Tibial nerve (tissue), 4 donors: ENCODE results near the gene HNRNPDL. TPM values are rescaled to one million over a fixed set of nuclear protein-coding genes. Genes with fewer than 3 reads are reported as not detected.
"Not testable (repeated sequence)": the region's sequence is repeated elsewhere in the genome, so short reads cannot be mapped to it uniquely, and the experiment has no call there.

Source experiments
- DNase-seq, 2 donors: peaks; one replicate each; pipeline ENCODE4 v3.0.0-alpha.2; 2019; ENCODE audit warnings: low spot score in 2 of 2
- H3K27ac ChIP-seq, 4 donors: fragments of 200-600 bp; sonication (generic) in 3 of 4; one replicate each; pipeline ENCODE4 v1.5.1; 2017 to 2019; ENCODE audit warnings: mild to moderate bottlenecking in 1 of 4
- H3K27me3 ChIP-seq, 2 donors: fragments of 200-600 bp; sonication (generic) in 1 of 2; one replicate each; pipeline versions ENCODE4 v1.5.1 to v1.6.0; 2017 to 2019
- H3K36me3 ChIP-seq, 3 donors: fragments of 200-600 bp; sonication (generic); one replicate each; pipeline ENCODE4 v1.5.1; 2018 to 2019
- H3K4me1 ChIP-seq, 4 donors: fragments of 200-600 bp; sonication (generic) in 3 of 4; one replicate each; pipeline ENCODE4 v1.5.1; 2017 to 2019
- H3K4me3 ChIP-seq, 4 donors: fragments of 200-600 bp; sonication (generic) in 3 of 4; one replicate each; pipeline ENCODE4 v1.5.1; 2017 to 2019; ENCODE audit warnings: mild to moderate bottlenecking in 1 of 4, moderate library complexity in 1 of 4
- H3K9me3 ChIP-seq, 4 donors: fragments of 200-600 bp; sonication (generic) in 3 of 4; one replicate each; pipeline ENCODE4 v1.5.1; 2017 to 2019
- CTCF ChIP-seq, 5 experiments: fragments of 200-600 bp in 3 of 5; fragments of 450-650 bp in 2 of 5; sonication (generic) in 3 of 5; IDR thresholded peaks; one replicate each; pipeline ENCODE4 v1.5.1; 2016 to 2019; ENCODE audit warnings: antibody characterized with exemption in 5 of 5, mild to moderate bottlenecking in 3 of 5, moderate library complexity in 2 of 5
- EP300 ChIP-seq, 2 donors: sonication (generic); formaldehyde crosslinking; IDR thresholded peaks; one replicate each; pipeline ENCODE4 v1.6.1; 2017; ENCODE audit warnings: antibody characterized with exemption in 2 of 2, mild to moderate bottlenecking in 1 of 2
- POLR2A ChIP-seq, 2 donors: fragments of 450-650 bp; IDR thresholded peaks; one replicate each; pipeline ENCODE4 v1.6.1; 2017; ENCODE audit warnings: antibody characterized with exemption in 2 of 2, mild to moderate bottlenecking in 2 of 2, moderate library complexity in 2 of 2
- WGBS, 2 donors: methylation state at CpG; one replicate each; pipeline ENCODE4 v1.1.5; 2018; 5-methylcytosine and 5-hydroxymethylcytosine counted together
- total RNA-seq, 4 donors: library from RNA; depleted of rRNA; stranded (reverse); fragments of >200 nt; gene quantifications; one replicate each; pipeline ENCODE4 v1.1.0, GENCODE V29; 2016

The HNRNPDL gene
- total RNA-seq, 4 donors from 2014 or later = 169 to 189 (median 176) TPM

GRCh38 chr4:82422616-82423015 is 7.6 kb downstream of the HNRNPDL start:
- 81% methylated on average over 5 of the region's 5 CpGs for WGBS, 2 donors
- no peaks in the 10 kb centered on the region for H3K27me3 ChIP-seq
- H3K4me3 ChIP-seq = no peak overlapping the region
- TF ChIP-seq CTCF (IDR thresholded peaks at IDR 0.05) (no peak), POLR2A (IDR thresholded peaks at IDR 0.05) (no peak), EP300 (IDR thresholded peaks at IDR 0.05) (no peak)
- no peak for DNase-seq
- peaks cover 0 to 27% (median 17%) of the 10 kb centered on the region in 4 donors for H3K4me1 ChIP-seq
- no peaks in the 10 kb centered on the region for H3K9me3 ChIP-seq
- H3K27ac ChIP-seq = no peak overlapping the region
- peaks cover 2 to 48% (median 7%) of the 10 kb centered on the region in 3 donors for H3K36me3 ChIP-seq

GRCh38 chr4:82421796-82422560 is 8.3 kb downstream of the HNRNPDL start:
- DNase-seq = no peak
- H3K4me1 ChIP-seq = peaks cover 0 to 20% (median 11%) of the 10 kb centered on the region in 4 donors
- TF ChIP-seq CTCF (IDR thresholded peaks at IDR 0.05) = no peak
- no peak for TF ChIP-seq EP300 (IDR thresholded peaks at IDR 0.05)
- TF ChIP-seq POLR2A (IDR thresholded peaks at IDR 0.05) = no peak
- H3K27me3 ChIP-seq = no peaks in the 10 kb centered on the region
- 80 to 85% methylated on average over 13 of the region's 13 CpGs for WGBS, 2 donors
- no peaks in the 10 kb centered on the region for H3K9me3 ChIP-seq
- peaks cover 2 to 48% (median 7%) of the 10 kb centered on the region in 3 donors for H3K36me3 ChIP-seq
- H3K4me3 ChIP-seq = no peak overlapping the region
- H3K27ac ChIP-seq = no peak overlapping the region

DNA sequence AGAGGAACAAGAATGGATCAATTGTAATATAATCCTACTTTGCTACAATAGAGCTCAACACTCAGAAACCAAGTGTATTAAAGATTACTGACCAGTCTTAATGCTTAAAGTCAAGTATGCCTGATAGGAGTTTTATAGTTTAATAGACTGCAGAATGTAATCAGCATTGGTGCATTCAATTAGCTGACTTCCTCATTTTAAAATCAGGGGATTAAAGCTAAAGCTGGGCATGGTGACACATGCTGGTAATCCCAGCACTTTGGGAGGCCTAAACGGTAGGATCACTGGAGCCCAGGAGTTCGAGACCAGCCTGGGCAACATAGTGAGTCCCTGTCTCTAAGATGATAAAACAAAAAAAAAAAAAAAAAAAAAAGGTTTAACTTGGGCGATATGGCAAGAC is 10.8 kb downstream of the HNRNPDL start:
- no peak overlapping the region for H3K27ac ChIP-seq
- no peak for DNase-seq
- no peaks in the 10 kb centered on the region for H3K4me1 ChIP-seq
- TF ChIP-seq EP300 (IDR thresholded peaks at IDR 0.05) (no peak), POLR2A (IDR thresholded peaks at IDR 0.05) (no peak), CTCF (IDR thresholded peaks at IDR 0.05) (no peak)
- no peaks in the 10 kb centered on the region for H3K9me3 ChIP-seq
- 74 to 77% methylated on average over 3 of the region's 3 CpGs for WGBS, 2 donors
- H3K27me3 ChIP-seq = no peaks in the 10 kb centered on the region
- H3K4me3 ChIP-seq = no peak overlapping the region
- peaks cover 0 to 27% (median 0%) of the 10 kb centered on the region in 3 donors for H3K36me3 ChIP-seq

- 75 to 84% methylated on average over 12 of the region's 12 CpGs for WGBS, 2 donors
- DNase-seq = no peak
These were observed 14.3 kb downstream of the HNRNPDL start for GRCh38 chr4:82415922-82416365.

DNA sequence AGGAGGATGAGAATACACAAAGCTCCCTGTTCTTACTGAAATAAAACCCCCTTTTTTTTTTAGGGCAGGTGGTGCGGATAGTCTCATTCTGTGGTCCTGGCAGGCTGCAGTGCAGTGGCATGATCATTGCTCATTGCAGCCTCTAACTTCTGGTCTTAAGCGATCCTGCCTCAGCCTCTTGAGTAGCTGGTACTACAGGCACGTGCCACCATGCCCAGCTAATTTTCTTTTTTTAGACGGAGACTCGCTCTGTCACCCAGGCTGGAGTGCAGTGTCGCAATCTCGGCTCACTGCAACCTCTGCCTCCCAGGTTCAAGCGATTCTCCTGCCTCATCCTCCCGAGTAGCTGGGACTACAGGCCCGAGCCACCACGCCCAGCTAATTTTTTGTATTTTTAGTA is 15.2 kb downstream of the HNRNPDL start:
- H3K27me3 ChIP-seq, DNase-seq, H3K4me1 ChIP-seq, H3K4me3 ChIP-seq, H3K9me3 ChIP-seq, H3K27ac ChIP-seq, H3K36me3 ChIP-seq: not testable (repeated sequence)
- WGBS, 2 donors = 90 to 95% methylated on average over 11 of the region's 11 CpGs

More at GRCh38 chr4:82415922-82416365, 14.3 kb downstream of the HNRNPDL start:
- no peaks in the 10 kb centered on the region for H3K9me3 ChIP-seq
- no peaks in the 10 kb centered on the region for H3K36me3 ChIP-seq
- no peaks in the 10 kb centered on the region for H3K27me3 ChIP-seq
- H3K27ac ChIP-seq = no peak overlapping the region
- H3K4me3 ChIP-seq = no peak overlapping the region
- H3K4me1 ChIP-seq = no peaks in the 10 kb centered on the region
- no peak for TF ChIP-seq EP300 (IDR thresholded peaks at IDR 0.05)
- TF ChIP-seq CTCF (IDR thresholded peaks at IDR 0.05) = no peak
- no peak for TF ChIP-seq POLR2A (IDR thresholded peaks at IDR 0.05)
